Gastrocnemius medialis (tissue), 4 donors: ENCODE data around the gene ALMS1. TPM values are rescaled to one million over a fixed set of nuclear protein-coding genes. Genes with fewer than 3 reads are reported as not detected.
"Not testable (repeated sequence)": the region's sequence is repeated elsewhere in the genome, so short reads cannot be mapped to it uniquely, and the experiment has no call there.

Experiments
- ATAC-seq, 2 donors: fragments of 150-250 bp; one replicate each; pipeline ENCODE4 v1.9.1; 2016
- DNase-seq, 2 donors: peaks; one replicate each; pipeline ENCODE4 v3.0.0-alpha.2; 2019
- H3K27ac ChIP-seq, 4 donors: fragments of 200-600 bp; sonication (generic); 1 replicate in 1 of 4; 2 replicates in 3 of 4; pipeline ENCODE4 v1.5.1; 2016 to 2018; ENCODE audit warnings: mild to moderate bottlenecking in 2 of 4, moderate library complexity in 1 of 4
- H3K27me3 ChIP-seq, 3 donors: fragments of 200-600 bp; sonication (generic) in 2 of 3; 1 replicate in 1 of 3; 2 replicates in 2 of 3; pipeline versions ENCODE4 v1.5.1 to v1.6.0; 2016 to 2019; ENCODE audit warnings: mild to moderate bottlenecking in 1 of 3, moderate library complexity in 1 of 3
- H3K36me3 ChIP-seq, 2 donors: fragments of 200-600 bp; sonication (generic) in 1 of 2; one replicate each; pipeline ENCODE4 v1.5.1; 2017 to 2018
- H3K4me1 ChIP-seq, 2 donors: fragments of 200-600 bp; sonication (generic) in 1 of 2; one replicate each; pipeline ENCODE4 v1.5.1; 2016 to 2017; ENCODE audit warnings: mild to moderate bottlenecking in 2 of 2
- H3K4me3 ChIP-seq, 4 donors: fragments of 200-600 bp; sonication (generic) in 3 of 4; 1 replicate in 1 of 4; 2 replicates in 3 of 4; pipeline ENCODE4 v1.5.1; 2016 to 2019; ENCODE audit warnings: mild to moderate bottlenecking in 2 of 4
- H3K9me3 ChIP-seq, 3 donors: fragments of 200-600 bp; sonication (generic) in 2 of 3; 1 replicate in 1 of 3; 2 replicates in 2 of 3; pipeline ENCODE4 v1.5.1; 2016 to 2019
- POLR2A ChIP-seq, 2 donors: fragments of 450-650 bp; IDR thresholded peaks; one replicate each; pipeline ENCODE4 v1.6.1; 2017; ENCODE audit warnings: antibody characterized with exemption in 2 of 2, mild to moderate bottlenecking in 2 of 2, moderate library complexity in 2 of 2
- in situ Hi-C, 4 donors: fragments of 200-750 bp; cut with MboI; loops; one replicate each; pipeline versions ENCODE4 v1.15.0 to v1.8.0; 2017; ENCODE audit warnings: low sequenced_read_pairs in 4 of 4
- intact Hi-C: fragments of 100-400 bp; cut with DNase I; formaldehyde crosslinking; loops from one replicate; pipeline ENCODE4 v1.15.1; 2023; ENCODE audit warnings: low total_unique reads
- total RNA-seq, 4 donors: library from RNA; depleted of rRNA; stranded (reverse); fragments of >200 nt; gene quantifications; one replicate each; pipeline versions ENCODE4 v1.1.0 to v1.2.3, GENCODE V29; 2016
- TF ChIP-seq, protein P1 (sequence below), 5 experiments: fragments of 450-650 bp in 3 of 5; fragments of 200-600 bp in 2 of 5; sonication (generic) in 2 of 5; IDR thresholded peaks in 4 of 5; conservative IDR thresholded peaks in 1 of 5; 1 replicate in 4 of 5; 2 replicates in 1 of 5; pipeline ENCODE4 v1.5.1; 2016 to 2019; ENCODE audit warnings: antibody characterized with exemption in 5 of 5, mild to moderate bottlenecking in 3 of 5, moderate library complexity in 3 of 5

Gene ALMS1
- total RNA-seq, 4 donors from 2014 or later: 10.0 to 18.1 (median 13.9) TPM

DNA sequence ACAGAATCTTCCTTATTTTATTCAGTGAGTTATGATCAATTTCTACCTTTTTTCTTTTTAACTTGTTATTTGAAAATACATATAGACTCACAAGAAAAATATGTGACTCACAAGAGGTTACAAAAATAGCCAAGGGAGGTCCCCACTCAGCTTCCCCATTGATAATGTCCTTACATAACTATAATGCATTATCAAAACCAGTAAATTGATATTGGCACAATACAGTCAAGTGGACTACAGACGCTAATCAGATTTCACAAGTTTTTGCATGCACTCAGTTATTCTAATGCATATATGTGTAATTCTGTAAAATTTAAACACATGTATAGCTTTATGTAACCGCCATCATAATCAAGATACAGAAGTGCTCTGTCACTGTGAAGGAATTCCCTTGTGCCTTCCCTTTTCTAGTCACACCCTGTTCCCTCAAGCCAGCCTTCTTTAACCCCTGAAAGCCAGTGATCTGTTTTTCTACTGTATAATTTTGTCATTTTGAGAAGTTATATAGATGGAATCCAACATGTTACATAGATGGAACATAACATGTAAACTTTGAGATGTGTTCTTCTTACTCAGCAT, 118.4 kb downstream of the ALMS1 start:
- Histone ChIP-seq H3K4me1 (no peaks in the 10 kb centered on the region), H3K27ac (no peak overlapping the region), H3K4me3 (no peak overlapping the region), H3K36me3 (no peaks in the 10 kb centered on the region), H3K9me3 (no peaks in the 10 kb centered on the region), H3K27me3 (no peaks in the 10 kb centered on the region)
- no peak for DNase-seq
- intact Hi-C loops: no loop called here
- no peak for TF ChIP-seq POLR2A (IDR thresholded peaks at IDR 0.05)
- TF ChIP-seq, protein P1, sequence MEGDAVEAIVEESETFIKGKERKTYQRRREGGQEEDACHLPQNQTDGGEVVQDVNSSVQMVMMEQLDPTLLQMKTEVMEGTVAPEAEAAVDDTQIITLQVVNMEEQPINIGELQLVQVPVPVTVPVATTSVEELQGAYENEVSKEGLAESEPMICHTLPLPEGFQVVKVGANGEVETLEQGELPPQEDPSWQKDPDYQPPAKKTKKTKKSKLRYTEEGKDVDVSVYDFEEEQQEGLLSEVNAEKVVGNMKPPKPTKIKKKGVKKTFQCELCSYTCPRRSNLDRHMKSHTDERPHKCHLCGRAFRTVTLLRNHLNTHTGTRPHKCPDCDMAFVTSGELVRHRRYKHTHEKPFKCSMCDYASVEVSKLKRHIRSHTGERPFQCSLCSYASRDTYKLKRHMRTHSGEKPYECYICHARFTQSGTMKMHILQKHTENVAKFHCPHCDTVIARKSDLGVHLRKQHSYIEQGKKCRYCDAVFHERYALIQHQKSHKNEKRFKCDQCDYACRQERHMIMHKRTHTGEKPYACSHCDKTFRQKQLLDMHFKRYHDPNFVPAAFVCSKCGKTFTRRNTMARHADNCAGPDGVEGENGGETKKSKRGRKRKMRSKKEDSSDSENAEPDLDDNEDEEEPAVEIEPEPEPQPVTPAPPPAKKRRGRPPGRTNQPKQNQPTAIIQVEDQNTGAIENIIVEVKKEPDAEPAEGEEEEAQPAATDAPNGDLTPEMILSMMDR (IDR thresholded peaks at IDR 0.05 in 4 of 5, conservative IDR thresholded peaks at IDR 0.05 in 1 of 5): no peak
- in situ Hi-C loops: no loop called here
- no peak for ATAC-seq

DNA sequence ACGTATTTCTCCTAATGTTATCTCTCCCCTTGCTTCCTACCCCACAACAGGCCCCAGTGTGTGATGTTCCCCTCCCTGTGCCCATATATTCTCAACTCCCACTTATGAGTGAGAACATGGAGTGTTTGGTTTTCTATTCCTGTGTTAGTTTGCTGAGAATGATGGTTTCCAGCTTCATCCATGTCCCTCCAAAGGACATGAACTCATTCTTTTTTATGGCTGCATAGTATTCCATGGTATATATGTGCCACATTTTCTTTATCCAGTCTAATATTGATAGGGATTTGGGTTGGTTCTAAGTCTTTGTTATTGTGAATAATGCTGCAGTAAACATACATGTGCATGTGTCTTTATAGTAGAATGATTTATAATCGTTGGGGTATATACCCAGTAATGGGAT, 119.2 kb downstream of the ALMS1 start:
- intact Hi-C loops, H3K9me3 ChIP-seq: not testable (repeated sequence)

DNA sequence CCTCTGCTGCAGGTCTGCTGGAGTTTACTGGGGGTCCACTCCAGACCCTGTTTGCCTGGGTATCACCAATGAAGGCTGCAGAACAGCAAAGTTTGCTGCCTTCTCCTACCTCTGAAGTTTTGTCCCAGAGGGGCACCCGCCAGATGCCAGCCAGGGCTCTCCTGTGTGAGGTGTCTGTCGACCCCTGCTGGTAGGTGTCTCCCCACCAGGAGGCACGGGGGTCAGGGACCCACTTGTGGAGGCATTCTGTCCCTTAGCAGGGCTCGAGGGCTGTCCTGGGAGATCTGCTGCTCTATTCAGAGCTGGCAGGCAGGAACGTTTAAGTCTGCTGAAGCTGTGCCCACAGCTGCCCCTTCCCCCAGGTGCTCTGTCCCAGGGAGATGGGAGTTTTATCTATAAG, 124.8 kb downstream of the ALMS1 start:
- H3K27me3 ChIP-seq, H3K9me3 ChIP-seq, intact Hi-C loops, H3K27ac ChIP-seq, in situ Hi-C loops, ATAC-seq, DNase-seq, H3K4me3 ChIP-seq, H3K4me1 ChIP-seq: not testable (repeated sequence)
- peaks cover 0 to 12% of the 10 kb centered on the region in 2 donors for H3K36me3 ChIP-seq

More for the DNA sequence above, 119.2 kb downstream of the ALMS1 start:
- ATAC-seq, in situ Hi-C loops, H3K4me1 ChIP-seq, DNase-seq, H3K27me3 ChIP-seq, H3K27ac ChIP-seq, H3K4me3 ChIP-seq, H3K36me3 ChIP-seq: not testable (repeated sequence)

DNA sequence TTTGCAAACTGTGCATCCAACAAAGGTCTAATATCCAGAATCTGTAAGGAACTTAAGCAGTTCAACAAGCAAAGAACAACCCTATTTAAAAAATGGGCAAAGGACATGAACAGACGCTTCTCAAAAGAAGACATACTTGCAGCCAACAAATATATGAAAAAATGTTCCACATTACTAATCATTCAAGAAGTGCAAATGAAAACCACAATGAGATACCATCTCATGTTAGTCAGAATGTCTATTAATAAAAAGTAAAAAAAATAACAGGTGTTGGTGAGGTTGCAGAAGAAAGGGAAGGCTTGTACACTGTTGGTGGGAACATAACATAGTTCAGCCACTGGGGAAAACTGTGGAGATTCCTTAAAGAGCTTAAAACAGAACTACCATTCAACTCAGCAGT, 130.4 kb downstream of the ALMS1 start:
- H3K4me1 ChIP-seq: no peaks in the 10 kb centered on the region
- H3K27me3 ChIP-seq: no peaks in the 10 kb centered on the region
- intact Hi-C loops: no loop called here
- H3K9me3 ChIP-seq: no peaks in the 10 kb centered on the region
- in situ Hi-C loops: no loop called here
- no peak overlapping the region for H3K4me3 ChIP-seq
- no peak for TF ChIP-seq POLR2A (IDR thresholded peaks at IDR 0.05)
- TF ChIP-seq, protein P1 (IDR thresholded peaks at IDR 0.05 in 4 of 5, conservative IDR thresholded peaks at IDR 0.05 in 1 of 5): no peak
- no peak overlapping the region for H3K27ac ChIP-seq
- ATAC-seq: no peak
- H3K36me3 ChIP-seq: peaks cover 4 to 25% of the 10 kb centered on the region in 2 donors
- no peak for DNase-seq

DNA sequence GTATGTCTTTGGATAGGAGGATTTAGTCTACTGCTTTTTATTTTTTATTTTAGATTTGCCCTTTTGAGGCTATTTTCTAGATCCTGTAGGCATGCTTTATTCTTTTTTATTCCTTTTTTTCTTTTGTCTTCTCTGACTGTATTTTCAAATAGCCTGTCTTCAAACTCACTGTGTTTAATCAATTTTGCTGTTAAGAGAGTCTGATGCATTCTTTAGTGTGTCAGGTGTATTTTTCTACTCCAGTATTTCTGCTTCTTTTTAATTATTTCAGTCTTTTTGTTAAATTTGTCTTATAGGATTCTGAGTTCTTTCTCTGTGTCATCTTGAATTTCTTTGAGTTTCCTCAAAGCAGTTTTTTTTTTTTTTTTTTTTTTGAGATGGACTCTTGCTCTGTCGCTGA, 143.1 kb downstream of the ALMS1 start:
- no peak overlapping the region for H3K27ac ChIP-seq
- no peaks in the 10 kb centered on the region for H3K4me1 ChIP-seq
- no peaks in the 10 kb centered on the region for H3K27me3 ChIP-seq
- DNase-seq (no peak), ATAC-seq (no peak)
- peaks cover 0 to 27% of the 10 kb centered on the region in 2 donors for H3K36me3 ChIP-seq
- intact Hi-C loops: no loop called here
- in situ Hi-C loops: no loop called here
- no peak for TF ChIP-seq POLR2A (IDR thresholded peaks at IDR 0.05)
- TF ChIP-seq, protein P1 (IDR thresholded peaks at IDR 0.05 in 4 of 5, conservative IDR thresholded peaks at IDR 0.05 in 1 of 5): no peak
- peaks cover 0 to 6% (median 0%) of the 10 kb centered on the region in 3 donors for H3K9me3 ChIP-seq
- H3K4me3 ChIP-seq: no peak overlapping the region

DNA sequence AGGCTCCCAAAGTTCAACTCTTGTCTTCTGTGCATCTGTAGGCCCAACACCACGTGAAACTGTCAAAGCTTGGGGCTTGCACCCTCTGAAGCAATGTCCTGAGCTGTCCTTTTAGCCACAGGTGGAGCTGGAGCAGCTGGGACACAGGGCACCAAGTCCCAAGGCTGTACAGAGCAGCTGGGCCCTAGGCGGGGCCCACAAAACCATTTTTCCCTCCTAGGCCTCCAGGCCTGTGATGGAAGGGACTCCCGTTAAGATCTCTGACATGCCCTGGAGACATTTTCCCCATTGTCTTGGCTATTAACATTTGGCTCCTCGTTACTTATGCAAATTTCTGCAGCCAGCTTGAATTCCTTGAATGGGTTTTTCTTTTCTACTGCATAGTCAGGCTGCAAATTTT, 145.1 kb downstream of the ALMS1 start:
- DNase-seq, H3K27me3 ChIP-seq, H3K4me1 ChIP-seq, intact Hi-C loops, H3K27ac ChIP-seq, H3K9me3 ChIP-seq, in situ Hi-C loops, ATAC-seq, H3K4me3 ChIP-seq: not testable (repeated sequence)
- peaks cover 0 to 22% of the 10 kb centered on the region in 2 donors for H3K36me3 ChIP-seq
